NCI-H2171 (cell line): ENCODE results near the gene ABLIM2.

ENCODE experiments used
- DNase-seq: peaks from one replicate; lab custom pipeline; 2025; lab: John Stamatoyannopoulos, UW

The ABLIM2 gene

DNA sequence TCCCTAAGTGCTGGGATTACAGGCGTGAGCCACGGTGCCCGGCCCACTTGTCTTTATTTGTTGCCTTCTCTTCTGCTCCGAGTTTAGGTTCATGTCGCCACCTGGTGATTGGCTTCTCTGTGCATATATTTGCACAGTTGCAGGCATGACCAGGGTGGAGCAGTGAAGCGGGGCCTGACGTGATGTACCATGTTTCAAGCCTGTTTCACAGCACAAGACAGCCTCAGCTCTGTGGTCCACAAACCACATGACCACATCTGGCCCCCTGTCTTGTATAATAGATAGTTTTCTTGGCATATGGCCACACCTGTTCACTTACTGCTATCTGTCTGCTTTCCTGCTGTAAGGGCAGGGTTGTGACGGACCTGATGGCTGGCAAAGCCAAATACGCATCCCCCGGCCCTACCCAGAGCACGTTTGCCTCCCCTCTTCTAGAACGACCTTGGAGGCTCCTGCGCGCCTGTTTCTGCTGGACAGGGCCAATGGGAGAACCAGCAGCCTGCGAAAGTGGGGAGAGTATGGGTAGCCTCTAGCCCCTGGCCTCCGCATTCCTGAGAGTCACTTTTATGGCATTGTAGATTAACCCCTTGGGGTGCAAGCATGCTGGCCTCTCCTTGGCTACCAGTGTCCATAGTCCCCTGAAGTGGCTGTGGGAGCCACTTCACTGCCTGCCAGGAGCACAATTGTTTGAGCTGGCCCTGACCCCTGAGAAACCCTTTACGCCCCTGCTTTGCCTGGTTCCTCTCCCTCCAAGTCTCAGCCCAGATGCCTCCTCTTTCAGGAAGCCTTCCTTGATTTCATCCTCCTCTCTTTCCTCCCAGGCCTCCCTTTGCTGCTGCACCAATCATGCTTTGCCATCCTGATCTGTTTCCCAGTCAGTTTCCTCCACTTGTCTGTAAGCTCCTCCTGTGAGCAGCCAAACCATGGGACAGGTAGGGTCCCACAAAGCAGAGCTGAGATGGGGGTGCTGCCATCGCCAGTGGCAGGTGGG lies 34.4 kb upstream of the ABLIM2 start:
- peak; percentile 35 for DNase-seq

- DNase-seq: no peak
Measured at GRCh38 chr4:8191136-8191747, 32.6 kb upstream of the ABLIM2 start.

DNA sequence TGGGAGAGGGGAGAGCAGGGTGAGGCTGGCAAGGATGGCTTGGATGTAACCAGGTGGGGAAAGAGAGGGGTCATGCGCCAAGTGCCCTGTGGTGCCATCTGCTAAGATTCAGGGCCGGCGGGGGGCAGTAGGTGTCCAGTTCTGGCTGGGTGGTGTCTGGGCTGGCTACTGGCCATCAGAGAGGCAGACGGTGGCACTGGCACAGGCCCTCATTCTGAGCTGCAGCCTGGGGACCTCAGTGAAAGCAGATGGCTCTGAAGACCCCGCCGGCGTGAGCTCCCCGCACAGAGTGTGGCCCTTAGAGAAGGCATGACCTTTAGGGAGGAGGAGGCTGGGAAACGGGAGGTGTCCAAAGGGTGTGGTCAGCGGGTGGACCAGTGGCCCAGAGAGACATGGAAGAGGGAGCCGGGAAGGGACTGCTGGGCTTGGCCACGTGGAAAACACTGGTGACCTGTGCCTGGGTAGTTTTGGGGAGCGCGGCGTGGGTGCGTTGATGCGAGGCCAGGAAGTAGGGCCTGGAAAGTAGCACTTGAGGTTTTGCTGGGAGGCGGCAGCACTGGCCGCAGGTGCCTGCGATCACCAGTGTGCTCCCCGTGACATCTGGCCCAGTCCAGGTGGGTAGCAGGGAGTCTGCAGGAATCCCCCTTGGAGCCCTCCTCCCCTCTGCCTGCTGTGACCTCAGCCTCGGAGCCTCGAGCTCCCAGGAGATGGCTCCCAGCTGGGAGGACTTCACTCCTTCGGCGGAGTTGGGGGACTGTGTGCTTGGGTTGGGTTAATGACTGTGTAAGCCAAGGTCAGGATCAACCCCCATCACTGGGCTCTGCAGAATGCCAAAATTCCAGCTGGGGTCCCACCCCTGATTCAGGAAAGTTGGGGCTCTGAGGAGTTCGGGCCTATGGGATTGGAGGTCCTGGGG lies 31.2 kb upstream of the ABLIM2 start:
- peak; percentile 23 for DNase-seq

GRCh38 chr4:8188743-8189550 lies 30.3 kb upstream of the ABLIM2 start:
- peak; percentile 88 for DNase-seq

DNA sequence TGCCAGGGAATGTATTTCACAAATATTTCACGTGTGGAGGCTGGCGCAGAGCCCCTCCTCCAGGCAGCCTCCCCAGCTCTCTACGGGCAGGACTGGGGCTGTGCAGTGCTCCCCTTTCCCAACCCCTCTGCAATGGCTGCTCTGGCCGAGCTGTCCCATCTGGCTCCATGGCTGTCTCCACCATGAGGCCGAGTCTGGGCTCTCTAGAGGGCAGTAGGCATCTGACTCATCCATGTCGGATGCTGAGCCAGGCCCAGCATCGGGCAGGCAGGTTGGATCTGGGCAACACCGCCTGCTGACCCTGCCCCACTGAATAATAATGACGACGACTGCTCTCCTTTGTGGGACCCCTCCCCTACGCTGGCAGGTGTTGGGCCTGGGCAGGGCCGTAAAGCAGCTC lies 29.5 kb upstream of the ABLIM2 start:
- no peak for DNase-seq

DNA sequence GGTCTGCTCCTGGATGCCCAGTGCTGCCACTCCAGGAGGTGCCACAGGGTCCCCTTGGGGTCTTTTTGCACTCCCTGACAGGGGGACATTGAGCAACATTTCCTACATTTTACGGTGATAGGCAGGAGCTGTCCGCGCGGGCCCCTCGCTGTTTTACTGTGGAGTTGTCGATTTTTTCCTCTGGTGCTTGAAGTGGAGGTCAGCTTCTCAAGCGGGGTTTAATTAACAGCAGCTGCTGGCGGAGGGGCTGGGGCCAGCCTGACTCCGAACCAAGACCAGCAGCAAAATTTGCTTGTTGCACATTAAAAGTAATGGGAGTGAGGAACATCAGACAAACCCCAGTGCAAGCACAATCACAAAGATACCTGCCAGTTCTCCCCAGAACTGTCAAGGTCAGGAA lies 27.3 kb upstream of the ABLIM2 start:
- no peak for DNase-seq

GRCh38 chr4:8185295-8185694 lies 26.7 kb upstream of the ABLIM2 start:
- DNase-seq: no peak

GRCh38 chr4:8184061-8184460 lies 25.4 kb upstream of the ABLIM2 start:
- no peak for DNase-seq

DNA sequence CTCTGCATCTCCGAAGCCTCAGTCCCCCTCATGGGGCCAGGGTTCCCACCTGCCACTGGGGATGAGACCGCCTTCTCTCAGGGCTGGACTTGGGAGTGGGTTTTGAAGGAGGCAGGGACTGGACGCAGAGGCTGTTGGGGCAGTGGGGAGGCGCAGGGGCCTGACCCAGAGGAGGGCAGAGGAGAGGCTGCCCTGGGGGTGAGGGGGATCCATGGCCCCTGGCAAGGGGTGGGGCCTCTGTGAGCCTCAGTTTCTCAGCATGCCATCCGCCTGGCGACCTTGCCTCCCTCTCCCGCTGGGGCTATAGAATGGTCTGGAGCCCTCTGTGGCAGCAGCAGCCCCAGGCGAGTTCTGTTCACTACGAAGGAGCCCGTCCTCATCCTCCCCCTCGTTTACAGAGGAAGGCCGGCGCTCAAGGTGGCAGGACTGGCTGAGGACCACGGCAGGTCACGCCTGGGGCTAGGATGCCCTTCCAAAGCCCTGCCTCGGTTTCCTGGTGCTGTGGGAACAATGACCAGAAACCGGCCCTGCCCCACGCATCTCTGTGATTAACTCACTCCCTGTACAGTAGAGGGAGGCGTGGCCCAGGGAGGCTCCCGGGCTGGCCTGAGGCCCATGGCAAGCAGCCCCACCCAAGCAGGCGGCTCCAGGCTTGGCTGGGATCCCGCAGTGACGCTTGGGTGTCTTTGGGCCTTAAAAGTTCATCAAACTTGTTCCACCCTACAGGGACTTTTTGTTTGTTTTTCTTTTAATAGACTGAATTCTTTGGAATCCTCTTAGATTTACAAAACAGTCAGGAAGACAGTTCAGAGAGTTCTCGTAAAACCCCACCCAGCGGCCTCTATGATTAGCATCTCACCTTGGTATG lies 24.5 kb upstream of the ABLIM2 start:
- no peak for DNase-seq

GRCh38 chr4:8182294-8182693 lies 23.7 kb upstream of the ABLIM2 start:
- DNase-seq: no peak

- DNase-seq: no peak
Measured at GRCh38 chr4:8181844-8182243, 23.2 kb upstream of the ABLIM2 start.

- DNase-seq: no peak
Measured at GRCh38 chr4:8181119-8181518, 22.5 kb upstream of the ABLIM2 start.

GRCh38 chr4:8180310-8181093 lies 21.9 kb upstream of the ABLIM2 start:
- DNase-seq: no peak

- no peak for DNase-seq
Measured at GRCh38 chr4:8179771-8180170, 21.2 kb upstream of the ABLIM2 start.

GRCh38 chr4:8179074-8179473 lies 20.5 kb upstream of the ABLIM2 start:
- no peak for DNase-seq

DNA sequence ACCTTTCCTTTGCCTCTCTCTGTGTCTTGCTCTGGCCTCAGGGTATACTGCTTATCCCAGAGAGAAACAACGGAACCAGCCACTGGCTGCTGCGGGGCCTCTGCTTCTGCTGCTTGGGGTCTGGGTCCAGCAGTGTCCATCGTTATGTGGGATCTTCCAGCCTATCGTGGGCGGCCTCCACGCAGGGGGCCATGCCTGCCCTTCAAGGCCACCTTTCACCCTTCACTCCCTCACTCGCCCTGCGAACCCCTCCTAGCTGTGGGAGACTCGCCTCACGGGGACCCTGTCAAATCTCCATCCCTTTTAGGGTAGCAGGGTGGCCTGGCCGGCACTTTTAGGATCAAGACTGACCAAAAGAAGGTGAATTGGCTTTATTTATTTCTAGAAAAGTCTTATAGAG lies 19.3 kb upstream of the ABLIM2 start:
- DNase-seq: no peak

DNA sequence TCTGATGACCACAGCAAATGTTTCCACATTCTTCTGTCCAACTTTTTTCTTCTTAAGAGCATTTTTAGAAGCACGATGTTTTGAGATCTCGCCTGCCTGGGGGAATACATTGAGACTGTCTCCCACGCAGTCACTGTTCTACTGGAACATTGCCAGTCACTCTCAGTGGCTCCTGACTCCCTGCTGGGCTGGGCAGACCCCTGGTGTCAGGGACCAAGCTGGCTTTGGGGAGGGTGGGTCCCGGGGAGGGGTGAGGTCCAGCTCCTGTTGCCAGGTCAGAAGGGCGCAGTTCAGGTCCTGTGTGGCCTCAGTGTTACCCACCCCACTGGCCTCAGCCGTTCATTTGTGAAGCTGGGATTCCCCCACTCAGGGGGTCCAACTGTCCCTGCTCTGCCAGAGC lies 18.9 kb upstream of the ABLIM2 start:
- no peak for DNase-seq

DNA sequence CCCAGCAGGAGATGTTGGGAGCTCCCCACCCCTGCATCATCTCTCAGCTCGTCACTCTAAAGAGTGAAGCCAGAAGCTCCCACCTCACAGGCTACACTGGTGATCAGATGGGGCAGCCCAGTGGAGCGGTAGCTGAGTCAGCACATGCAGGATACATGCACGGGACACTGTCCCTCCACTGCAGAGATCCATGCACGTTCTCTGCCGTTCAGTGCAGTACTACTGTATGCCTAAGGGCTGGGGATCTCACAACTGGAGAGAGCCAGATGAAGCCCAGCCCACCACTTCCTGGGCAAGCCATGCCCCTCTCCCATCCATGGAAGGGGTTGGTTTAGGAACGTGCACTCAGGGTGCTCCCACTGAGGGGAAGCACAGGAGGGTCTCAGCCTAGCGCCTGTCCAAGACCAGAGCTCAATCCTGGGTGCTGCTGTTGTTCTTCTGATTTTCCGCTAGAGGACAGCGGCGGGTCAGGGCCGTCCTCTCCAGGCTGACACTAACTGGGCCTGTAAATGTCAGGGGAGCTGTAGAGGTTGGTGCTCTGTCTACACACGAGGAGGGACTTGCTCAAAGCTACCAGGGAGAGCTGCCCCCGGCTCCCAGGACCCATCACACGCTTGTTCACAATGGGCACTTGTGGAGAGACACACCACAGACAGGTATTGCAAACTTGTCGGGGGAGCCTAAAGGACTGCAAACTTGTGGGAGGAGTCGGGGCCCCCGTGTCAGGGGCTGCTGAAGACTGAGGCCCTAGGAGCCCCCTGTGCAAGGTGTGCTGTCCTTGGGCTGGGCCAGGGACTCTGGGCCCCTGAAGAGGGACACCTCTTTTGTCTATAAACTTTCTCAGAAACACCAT lies 18.2 kb upstream of the ABLIM2 start:
- no peak for DNase-seq

DNA sequence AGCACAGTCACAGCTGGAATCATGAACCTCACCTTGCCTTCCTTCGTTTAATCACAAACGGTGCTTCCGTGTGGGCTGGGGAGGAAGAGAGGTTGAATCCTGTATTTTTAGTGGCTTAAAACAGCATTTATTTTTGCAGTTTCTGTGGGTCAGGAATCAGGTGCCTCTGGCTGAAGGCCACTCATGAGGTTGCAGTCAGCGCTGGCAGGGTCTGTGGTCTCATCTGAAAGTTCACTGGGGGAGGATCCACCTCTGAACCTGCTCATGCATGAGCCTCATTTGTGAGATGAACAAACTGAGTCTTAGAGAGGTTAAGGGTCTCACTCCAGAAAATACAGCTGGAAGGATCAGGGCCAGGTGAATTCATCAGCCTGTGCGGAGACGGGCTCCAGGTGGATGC lies 17.1 kb upstream of the ABLIM2 start:
- DNase-seq: no peak
